HG02588 (cell line): ENCODE data around the gene CIRBP.
"Not testable (repeated sequence)": the region's sequence is repeated elsewhere in the genome, so short reads cannot be mapped to it uniquely, and the experiment has no call there.

ENCODE experiments used
- ATAC-seq: cut with Tn5 transposase; IDR thresholded peaks from one replicate; pipeline ENCODE4 v1.9.1; 2021; ENCODE audit warnings: mild to moderate bottlenecking, moderate library complexity; ENCODE audit not compliant: unreplicated experiment

Gene CIRBP

GRCh38 chr19:1243768-1244692 is 25.1 kb upstream of the CIRBP start:
- no peak for ATAC-seq

- ATAC-seq, result no peak
These were observed 24.3 kb upstream of the CIRBP start for GRCh38 chr19:1244693-1245451.

GRCh38 chr19:1245494-1246264 is 23.5 kb upstream of the CIRBP start:
- ATAC-seq, result no peak

- ATAC-seq, result not testable (repeated sequence)
These were observed 22.7 kb upstream of the CIRBP start for GRCh38 chr19:1246265-1247087.

- ATAC-seq, result no peak
These were observed 21.4 kb upstream of the CIRBP start for GRCh38 chr19:1247748-1248138.

GRCh38 chr19:1248139-1248785 is 20.9 kb upstream of the CIRBP start, which contains the start of gene MIDN:
TSS of gene MIDN (plus strand) at chr19:1248583. CDS start at chr19:1250297, 1,714 bp downstream.
- peak; percentile 7 for ATAC-seq

GRCh38 chr19:1248786-1249297 is 20.3 kb upstream of the CIRBP start:
- peak; percentile 29 for ATAC-seq

GRCh38 chr19:1249298-1249989 is 19.7 kb upstream of the CIRBP start:
- ATAC-seq, result peak; percentile 42

- ATAC-seq, result no peak
These were observed 19.1 kb upstream of the CIRBP start for GRCh38 chr19:1249990-1250436.

GRCh38 chr19:1250437-1251260 is 18.5 kb upstream of the CIRBP start:
- ATAC-seq, result no peak

GRCh38 chr19:1251330-1252220 is 17.6 kb upstream of the CIRBP start:
- ATAC-seq, result no peak

GRCh38 chr19:1252221-1252820 is 16.8 kb upstream of the CIRBP start:
- ATAC-seq, result no peak

- no peak for ATAC-seq
These were observed 16.2 kb upstream of the CIRBP start for GRCh38 chr19:1252821-1253513.

- ATAC-seq, result no peak
These were observed 15.5 kb upstream of the CIRBP start for GRCh38 chr19:1253514-1254080.

- ATAC-seq, result no peak
These were observed 15.0 kb upstream of the CIRBP start for GRCh38 chr19:1254081-1254527.
